Measurements from ENCODE around the gene CTNNB1.

DNA sequence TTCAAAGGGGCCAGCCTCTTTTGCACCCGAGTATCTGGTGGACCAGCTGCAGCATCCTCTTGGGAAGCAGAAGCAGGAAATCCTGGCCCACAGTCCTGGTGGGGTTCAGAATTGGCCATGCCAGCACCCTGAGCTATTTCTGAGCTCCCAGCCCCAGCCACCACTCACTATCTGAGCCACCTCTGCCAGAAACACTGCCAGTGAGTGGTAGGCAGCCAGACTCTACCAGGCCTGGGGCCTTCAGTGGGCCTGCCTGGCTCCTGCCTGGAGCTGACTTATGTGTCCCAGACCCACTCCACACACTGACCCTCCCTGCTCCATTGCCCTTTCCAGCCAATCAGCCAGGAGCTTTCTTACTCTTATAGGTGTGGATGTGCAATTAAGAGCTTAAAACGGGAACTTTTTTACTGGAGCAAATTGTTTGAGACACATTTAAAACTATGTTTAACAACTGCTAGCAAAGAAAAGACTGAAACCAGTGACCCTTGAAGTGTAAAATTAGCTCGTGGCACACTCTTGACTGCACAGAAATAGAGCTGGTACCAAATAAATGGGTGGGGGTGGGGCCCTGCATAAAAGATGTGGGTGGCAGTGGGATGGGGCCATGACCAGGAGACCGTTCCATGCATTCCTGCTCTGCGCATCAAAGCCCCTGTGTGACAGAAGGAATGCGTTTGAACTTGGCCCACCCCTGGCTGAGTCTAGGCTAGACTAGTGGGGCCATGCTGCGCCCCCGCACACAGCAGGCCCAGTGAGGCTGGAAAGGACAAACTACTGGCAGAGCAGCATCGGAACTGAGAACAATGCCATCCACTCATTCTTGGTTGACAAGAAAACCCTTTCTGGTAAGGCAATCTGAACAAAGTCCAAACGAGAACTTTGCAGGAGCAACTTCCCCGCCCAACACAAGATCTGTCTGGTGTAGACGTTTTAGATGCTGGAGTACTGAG is 48.0 kb downstream of the CTNNB1 start:
- TF ChIP-seq, protein P1, sequence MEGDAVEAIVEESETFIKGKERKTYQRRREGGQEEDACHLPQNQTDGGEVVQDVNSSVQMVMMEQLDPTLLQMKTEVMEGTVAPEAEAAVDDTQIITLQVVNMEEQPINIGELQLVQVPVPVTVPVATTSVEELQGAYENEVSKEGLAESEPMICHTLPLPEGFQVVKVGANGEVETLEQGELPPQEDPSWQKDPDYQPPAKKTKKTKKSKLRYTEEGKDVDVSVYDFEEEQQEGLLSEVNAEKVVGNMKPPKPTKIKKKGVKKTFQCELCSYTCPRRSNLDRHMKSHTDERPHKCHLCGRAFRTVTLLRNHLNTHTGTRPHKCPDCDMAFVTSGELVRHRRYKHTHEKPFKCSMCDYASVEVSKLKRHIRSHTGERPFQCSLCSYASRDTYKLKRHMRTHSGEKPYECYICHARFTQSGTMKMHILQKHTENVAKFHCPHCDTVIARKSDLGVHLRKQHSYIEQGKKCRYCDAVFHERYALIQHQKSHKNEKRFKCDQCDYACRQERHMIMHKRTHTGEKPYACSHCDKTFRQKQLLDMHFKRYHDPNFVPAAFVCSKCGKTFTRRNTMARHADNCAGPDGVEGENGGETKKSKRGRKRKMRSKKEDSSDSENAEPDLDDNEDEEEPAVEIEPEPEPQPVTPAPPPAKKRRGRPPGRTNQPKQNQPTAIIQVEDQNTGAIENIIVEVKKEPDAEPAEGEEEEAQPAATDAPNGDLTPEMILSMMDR (IDR thresholded peaks at IDR 0.05), result no peak
- no peak for TF ChIP-seq POLR2AphosphoS5 (IDR thresholded peaks at IDR 0.05)
- TF ChIP-seq POLR2A (IDR thresholded peaks at IDR 0.05), result no peak

Data from prostate gland (tissue), 2 donors.